ENCODE data around the gene CRY2. TPM values are rescaled to one million over a fixed set of nuclear protein-coding genes. Genes with fewer than 3 reads are reported as not detected.

CRY2 gene
- total RNA-seq, 1 donor from 2014 or later, result 23.8 TPM

- no peak within 1 kb of the TSS for H3K27ac Mint-ChIP-seq (ENCODE audit: unreplicated experiment)
- H3K27me3 Mint-ChIP-seq (ENCODE audit: unreplicated experiment), result peaks cover 28% of the 10 kb centered on the region
- DNase-seq (ENCODE audit: low spot score), result no peak
- H3K4me3 Mint-ChIP-seq (ENCODE audit: unreplicated experiment), result no peak within 1 kb of the TSS
- H3K36me3 Mint-ChIP-seq (ENCODE audit: low read depth, unreplicated experiment), result no peaks in the 10 kb centered on the region
- H3K9me3 Mint-ChIP-seq (ENCODE audit: unreplicated experiment), result no peaks in the 10 kb centered on the region
- H3K4me1 Mint-ChIP-seq (ENCODE audit: unreplicated experiment), result peaks cover 8% of the 10 kb centered on the region
- no peak for TF ChIP-seq CTCF (IDR thresholded peaks at IDR 0.05; ENCODE audit: unreplicated experiment)
Measured at GRCh38 chr11:45906965-45907611, 59.8 kb downstream of the CRY2 start, which contains the start of gene FREY1. Gene FREY1 (minus strand): TSS chr11:45907271. CDS start chr11:45907245, 26 bp downstream.

GRCh38 chr11:45907911-45908370, 60.7 kb downstream of the CRY2 start:
- no peak for TF ChIP-seq CTCF (IDR thresholded peaks at IDR 0.05; ENCODE audit: unreplicated experiment)
- peaks cover 8% of the 10 kb centered on the region for H3K4me1 Mint-ChIP-seq (ENCODE audit: unreplicated experiment)
- peaks cover 23% of the 10 kb centered on the region for H3K27me3 Mint-ChIP-seq (ENCODE audit: unreplicated experiment)
- H3K9me3 Mint-ChIP-seq (ENCODE audit: unreplicated experiment), result no peaks in the 10 kb centered on the region
- no peak for DNase-seq (ENCODE audit: low spot score)
- no peak overlapping the region for H3K4me3 Mint-ChIP-seq (ENCODE audit: unreplicated experiment)
- H3K36me3 Mint-ChIP-seq (ENCODE audit: low read depth, unreplicated experiment), result no peaks in the 10 kb centered on the region
- H3K27ac Mint-ChIP-seq (ENCODE audit: unreplicated experiment), result no peak overlapping the region

GRCh38 chr11:45909594-45910475, 62.6 kb downstream of the CRY2 start:
- Mint-ChIP-seq H3K36me3 (ENCODE audit: low read depth, unreplicated experiment) (no peaks in the 10 kb centered on the region), H3K27ac (ENCODE audit: unreplicated experiment) (no peak overlapping the region), H3K4me1 (ENCODE audit: unreplicated experiment) (peaks cover 8% of the 10 kb centered on the region), H3K27me3 (ENCODE audit: unreplicated experiment) (peaks cover 18% of the 10 kb centered on the region), H3K4me3 (ENCODE audit: unreplicated experiment) (no peak overlapping the region), H3K9me3 (ENCODE audit: unreplicated experiment) (no peaks in the 10 kb centered on the region)
- no peak for DNase-seq (ENCODE audit: low spot score)
- TF ChIP-seq CTCF (IDR thresholded peaks at IDR 0.05; ENCODE audit: unreplicated experiment), result no peak

GRCh38 chr11:45910623-45911022, 63.3 kb downstream of the CRY2 start:
- peaks cover 8% of the 10 kb centered on the region for H3K4me1 Mint-ChIP-seq (ENCODE audit: unreplicated experiment)
- no peak overlapping the region for H3K4me3 Mint-ChIP-seq (ENCODE audit: unreplicated experiment)
- no peak overlapping the region for H3K27ac Mint-ChIP-seq (ENCODE audit: unreplicated experiment)
- H3K27me3 Mint-ChIP-seq (ENCODE audit: unreplicated experiment), result peaks cover 19% of the 10 kb centered on the region
- H3K9me3 Mint-ChIP-seq (ENCODE audit: unreplicated experiment), result no peaks in the 10 kb centered on the region
- TF ChIP-seq CTCF (IDR thresholded peaks at IDR 0.05; ENCODE audit: unreplicated experiment), result no peak
- no peak for DNase-seq (ENCODE audit: low spot score)
- H3K36me3 Mint-ChIP-seq (ENCODE audit: low read depth, unreplicated experiment), result no peaks in the 10 kb centered on the region

GRCh38 chr11:45913514-45913913, 66.2 kb downstream of the CRY2 start:
- no peaks in the 10 kb centered on the region for H3K36me3 Mint-ChIP-seq (ENCODE audit: low read depth, unreplicated experiment)
- no peak overlapping the region for H3K4me3 Mint-ChIP-seq (ENCODE audit: unreplicated experiment)
- no peak for TF ChIP-seq CTCF (IDR thresholded peaks at IDR 0.05; ENCODE audit: unreplicated experiment)
- DNase-seq (ENCODE audit: low spot score), result no peak
- peaks cover 21% of the 10 kb centered on the region for H3K27me3 Mint-ChIP-seq (ENCODE audit: unreplicated experiment)
- H3K27ac Mint-ChIP-seq (ENCODE audit: unreplicated experiment), result no peak overlapping the region
- peaks cover 10% of the 10 kb centered on the region for H3K4me1 Mint-ChIP-seq (ENCODE audit: unreplicated experiment)
- H3K9me3 Mint-ChIP-seq (ENCODE audit: unreplicated experiment), result no peaks in the 10 kb centered on the region
